HG03025 (cell line): Measurements from ENCODE around the gene RAD51AP2.
"Not testable (repeated sequence)": the region's sequence is repeated elsewhere in the genome, so short reads cannot be mapped to it uniquely, and the experiment has no call there.

Experiments used
- ATAC-seq: cut with Tn5 transposase; IDR thresholded peaks from one replicate; pipeline ENCODE4 v1.9.1; 2021; ENCODE audit warnings: mild to moderate bottlenecking, moderate library complexity; ENCODE audit not compliant: unreplicated experiment, low FRiP score

The RAD51AP2 gene

GRCh38 chr2:17518212-17519154 is at the start of gene RAD51AP2:
Gene RAD51AP2, minus strand, starts transcription at chr2:17518440. Its CDS starts 25 bp downstream, at chr2:17518415.
- ATAC-seq, result peak; percentile 93

DNA sequence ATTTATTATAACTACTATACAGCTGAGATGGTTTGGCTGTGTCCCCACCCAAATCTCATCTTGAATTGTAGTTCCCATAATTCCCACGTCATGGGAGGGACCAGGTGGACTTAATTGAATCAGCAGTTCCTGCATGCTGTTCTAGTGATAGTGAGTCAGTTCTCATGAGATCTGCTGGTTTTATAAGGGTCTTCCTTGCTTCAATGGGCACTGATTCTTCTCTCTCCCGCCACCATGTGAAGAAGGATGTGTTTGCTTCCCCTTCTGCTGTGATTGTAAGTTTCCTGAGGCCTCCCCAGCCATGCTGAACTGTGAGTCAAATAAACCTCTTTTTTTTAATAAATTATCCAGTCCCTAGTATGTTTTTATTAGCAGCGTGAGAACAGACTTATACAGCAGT is 47.5 kb upstream of the RAD51AP2 start:
- ATAC-seq, result not testable (repeated sequence)

DNA sequence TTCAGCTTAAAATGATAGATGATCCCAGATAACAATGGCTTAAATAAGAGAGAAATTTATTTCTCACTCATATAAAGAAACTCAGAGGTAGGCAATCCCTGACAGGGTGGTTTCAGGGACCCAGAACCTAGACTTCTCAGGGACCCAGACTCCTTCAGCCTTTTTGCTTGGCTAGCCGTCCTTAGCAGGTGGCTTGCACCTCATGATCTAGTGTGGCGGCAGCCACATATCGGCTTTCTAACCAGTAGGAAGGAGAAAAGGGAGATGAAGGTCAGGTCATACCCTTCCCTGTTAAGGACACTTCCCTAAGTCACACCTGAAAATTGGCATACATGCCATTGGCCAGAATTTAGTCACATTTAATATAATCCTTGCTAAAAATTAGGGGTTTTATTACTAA is 40.6 kb upstream of the RAD51AP2 start:
- ATAC-seq, result no peak

DNA sequence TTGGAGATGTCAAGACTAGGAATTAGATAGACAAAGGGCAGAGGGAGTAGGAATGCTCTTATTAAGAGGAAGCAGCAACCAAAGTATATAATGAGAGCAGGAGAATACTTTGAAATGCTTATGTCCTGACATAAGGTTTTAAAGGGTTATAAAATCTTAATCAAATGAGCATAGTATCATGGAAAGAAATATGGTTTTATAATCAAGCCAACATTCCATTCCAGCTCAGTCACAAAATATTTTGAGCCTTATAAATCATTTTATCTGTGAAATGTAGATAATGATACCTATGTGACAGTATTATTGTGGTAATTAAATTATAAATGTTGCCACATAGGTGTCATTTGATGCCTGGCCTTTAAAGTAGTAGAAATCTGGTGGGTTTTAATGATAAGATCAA is 39.8 kb upstream of the RAD51AP2 start:
- no peak for ATAC-seq

- no peak for ATAC-seq
Measured at GRCh38 chr2:17557596-17557995, 39.4 kb upstream of the RAD51AP2 start.

GRCh38 chr2:17555150-17555549 is 36.9 kb upstream of the RAD51AP2 start:
- no peak for ATAC-seq

GRCh38 chr2:17550907-17551306 is 32.7 kb upstream of the RAD51AP2 start:
- no peak for ATAC-seq

DNA sequence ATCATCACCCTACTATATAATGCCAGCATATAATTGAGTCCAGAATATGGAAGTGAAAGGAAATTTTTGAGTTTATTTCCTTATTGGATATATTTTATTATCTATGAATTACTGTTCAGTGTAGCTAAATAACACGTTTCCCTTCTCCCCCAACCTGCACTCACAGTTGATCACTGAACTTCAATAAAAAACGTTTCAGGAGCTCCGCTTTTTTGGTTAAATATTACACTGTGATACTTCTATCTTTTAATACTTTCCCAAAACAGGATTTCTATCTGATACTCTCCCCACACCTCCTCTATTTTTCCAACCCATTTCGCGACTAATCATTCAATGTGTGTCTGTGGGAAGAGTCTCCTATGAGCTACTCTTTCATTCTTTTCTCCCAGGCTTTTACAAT is 29.5 kb upstream of the RAD51AP2 start:
- ATAC-seq, result no peak

DNA sequence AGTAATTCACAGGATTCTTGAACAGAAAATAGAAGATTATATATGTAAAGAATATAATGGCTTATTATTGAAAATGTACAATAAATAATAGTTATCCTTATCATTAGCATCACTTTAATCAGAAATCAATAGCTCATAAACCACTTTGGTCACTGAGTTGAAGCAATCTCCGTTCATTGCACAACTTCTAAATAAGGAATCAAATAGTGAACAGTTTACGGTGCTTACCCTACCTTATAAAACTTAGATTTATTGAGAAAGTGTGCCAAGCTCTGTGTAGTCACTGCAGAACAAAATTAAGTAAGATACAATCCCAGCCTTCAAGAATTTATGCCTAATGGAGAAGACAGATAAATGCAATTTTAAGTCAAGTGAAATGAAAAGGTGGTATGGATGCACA is 29.0 kb upstream of the RAD51AP2 start:
- ATAC-seq, result no peak

- no peak for ATAC-seq
Measured at GRCh38 chr2:17545680-17546613, 27.7 kb upstream of the RAD51AP2 start.

GRCh38 chr2:17544256-17544655 is 26.0 kb upstream of the RAD51AP2 start:
- no peak for ATAC-seq

DNA sequence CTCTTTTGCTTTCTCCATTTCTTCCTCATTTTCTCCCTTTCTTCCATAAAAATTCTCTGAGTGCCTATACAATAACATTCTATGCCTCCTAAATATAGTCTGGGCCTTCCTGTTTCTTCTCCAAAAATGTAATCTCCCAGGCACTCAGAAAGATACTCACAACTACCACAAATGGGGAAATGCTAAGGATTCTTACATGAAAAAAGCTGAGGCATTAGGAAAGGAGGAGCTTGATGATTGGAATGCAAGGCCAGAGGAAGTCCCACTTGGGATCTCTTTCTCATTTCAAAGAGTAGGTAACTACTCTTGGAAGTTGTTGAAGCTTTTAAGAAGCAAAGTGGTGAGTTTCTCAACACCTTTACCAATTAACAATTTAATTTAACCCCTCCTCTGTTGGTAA is 25.6 kb upstream of the RAD51AP2 start:
- ATAC-seq, result no peak

DNA sequence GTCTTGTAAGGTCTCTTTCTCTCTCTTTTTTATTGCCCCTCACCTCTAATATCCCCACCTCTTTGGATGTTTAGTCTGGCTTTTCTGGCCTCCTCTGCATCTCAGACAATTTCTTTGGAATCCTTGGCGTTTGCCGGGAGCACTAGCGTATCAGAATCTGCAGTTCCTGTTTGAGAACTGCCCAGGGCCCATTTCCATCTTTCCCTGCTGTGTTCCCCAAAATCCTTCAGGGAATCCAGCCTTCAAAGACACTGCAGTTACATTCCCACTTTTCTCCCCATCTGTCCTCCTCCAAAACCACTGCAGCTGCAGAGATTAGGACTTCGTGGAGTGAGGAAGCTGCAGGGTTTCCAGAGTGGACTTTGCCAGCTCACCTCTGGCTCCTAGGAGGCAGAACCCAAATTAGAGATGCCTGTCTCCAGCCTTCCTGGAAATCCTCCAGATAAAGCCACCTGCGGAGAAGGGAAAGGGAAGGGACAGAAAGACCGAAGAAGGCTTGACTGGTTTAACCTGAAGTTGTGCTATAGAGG is 25.0 kb upstream of the RAD51AP2 start:
- no peak for ATAC-seq

- ATAC-seq, result no peak
Measured at GRCh38 chr2:17542471-17542870, 24.2 kb upstream of the RAD51AP2 start.

- ATAC-seq, result no peak
Measured at GRCh38 chr2:17541531-17541950, 23.3 kb upstream of the RAD51AP2 start.

DNA sequence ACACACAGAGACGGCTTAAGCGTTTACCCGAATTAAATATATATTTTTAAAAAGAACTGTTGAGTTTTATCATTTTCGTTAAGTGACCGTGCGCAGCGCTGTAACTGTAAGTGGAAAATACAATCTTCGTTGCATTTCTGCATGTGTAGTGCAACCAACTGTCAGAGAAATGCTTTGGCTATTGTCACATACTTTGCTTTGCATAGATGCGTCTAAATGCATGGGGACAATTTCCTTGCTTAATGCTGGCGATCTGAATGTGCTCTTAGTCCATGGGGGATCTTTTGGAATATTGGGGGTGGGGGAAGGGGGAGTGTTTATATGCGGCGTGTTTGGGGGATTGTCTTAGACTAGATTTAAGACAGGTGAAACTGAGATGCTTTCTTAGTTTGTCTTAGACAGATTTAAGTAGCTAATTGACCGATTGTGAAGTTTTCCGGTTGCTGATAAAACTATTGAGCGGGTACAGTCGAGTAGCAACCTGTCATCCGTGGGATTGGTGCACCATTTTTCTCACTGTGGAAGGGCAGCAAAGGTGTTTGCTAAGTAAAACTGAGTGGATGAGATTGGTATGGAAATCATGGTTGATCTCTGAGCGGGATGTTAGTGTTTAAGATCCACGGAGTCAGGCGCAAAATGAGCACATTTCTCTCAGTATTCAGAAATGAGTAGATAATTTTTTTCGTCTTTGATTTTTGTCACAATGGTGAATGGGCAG is 22.7 kb upstream of the RAD51AP2 start:
- ATAC-seq, result no peak

DNA sequence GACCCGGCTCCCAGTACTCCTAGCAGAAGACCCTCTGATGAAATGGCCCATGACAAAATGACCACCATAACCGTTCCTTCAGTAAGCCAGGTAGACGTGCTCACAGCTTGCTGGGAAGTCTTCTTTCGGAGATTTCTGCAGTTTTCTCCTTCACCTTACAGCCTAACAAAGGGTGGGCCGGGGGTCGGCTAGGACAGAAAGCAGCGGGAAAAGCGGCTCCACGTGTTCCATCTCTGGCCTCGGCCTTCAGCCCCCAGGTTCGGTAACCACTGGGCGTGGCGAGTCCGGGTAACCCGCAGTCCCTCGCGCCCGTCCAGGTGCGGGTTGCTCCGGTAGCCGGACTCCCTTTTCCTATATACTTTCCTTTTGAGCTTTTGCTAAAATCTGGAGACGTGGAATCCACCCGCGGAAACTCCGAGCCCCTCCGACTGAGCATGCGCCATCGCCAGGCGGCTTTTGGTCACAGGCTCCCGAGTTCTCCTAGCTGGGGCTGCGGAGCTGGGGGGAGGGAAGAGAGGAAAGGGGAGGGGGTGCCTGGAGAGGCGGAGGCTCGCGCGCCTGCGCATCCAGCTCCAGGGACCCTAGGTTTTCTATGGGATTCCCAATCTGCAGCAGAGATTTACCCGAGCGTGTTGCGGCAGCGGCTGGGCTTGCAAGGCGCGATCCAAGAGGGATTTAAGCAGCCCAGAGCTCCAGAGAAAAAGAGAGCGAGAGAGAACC is 22.0 kb upstream of the RAD51AP2 start, which contains the start of gene VSNL1:
VSNL1 (plus strand) TSS at position 604 of the 720 bp plus-strand sequence. CDS start 51,379 bp downstream, outside the sequence.
- no peak for ATAC-seq

DNA sequence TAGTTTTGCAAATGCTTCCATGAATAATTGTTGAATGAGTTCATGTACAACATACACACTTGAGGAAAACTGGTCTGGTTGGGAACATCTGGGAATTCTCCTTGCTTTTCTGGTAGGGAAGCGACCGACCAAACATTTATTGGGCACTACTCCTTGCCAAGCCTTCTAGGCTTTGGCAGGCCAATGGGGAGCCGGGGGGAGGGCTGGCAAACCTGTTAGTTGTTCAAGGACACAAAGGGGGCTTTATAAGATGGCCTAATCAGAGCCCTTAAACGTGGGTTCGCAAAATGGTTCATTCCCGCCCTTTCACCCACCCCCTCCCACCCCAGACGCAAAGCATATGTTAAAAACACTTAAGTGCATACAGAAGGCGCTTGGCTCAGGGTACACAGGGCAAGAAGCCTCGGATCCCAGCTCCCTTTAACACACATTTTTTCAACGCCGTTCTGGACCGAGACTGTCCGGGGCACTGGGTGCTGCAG is 21.4 kb upstream of the RAD51AP2 start:
- no peak for ATAC-seq

DNA sequence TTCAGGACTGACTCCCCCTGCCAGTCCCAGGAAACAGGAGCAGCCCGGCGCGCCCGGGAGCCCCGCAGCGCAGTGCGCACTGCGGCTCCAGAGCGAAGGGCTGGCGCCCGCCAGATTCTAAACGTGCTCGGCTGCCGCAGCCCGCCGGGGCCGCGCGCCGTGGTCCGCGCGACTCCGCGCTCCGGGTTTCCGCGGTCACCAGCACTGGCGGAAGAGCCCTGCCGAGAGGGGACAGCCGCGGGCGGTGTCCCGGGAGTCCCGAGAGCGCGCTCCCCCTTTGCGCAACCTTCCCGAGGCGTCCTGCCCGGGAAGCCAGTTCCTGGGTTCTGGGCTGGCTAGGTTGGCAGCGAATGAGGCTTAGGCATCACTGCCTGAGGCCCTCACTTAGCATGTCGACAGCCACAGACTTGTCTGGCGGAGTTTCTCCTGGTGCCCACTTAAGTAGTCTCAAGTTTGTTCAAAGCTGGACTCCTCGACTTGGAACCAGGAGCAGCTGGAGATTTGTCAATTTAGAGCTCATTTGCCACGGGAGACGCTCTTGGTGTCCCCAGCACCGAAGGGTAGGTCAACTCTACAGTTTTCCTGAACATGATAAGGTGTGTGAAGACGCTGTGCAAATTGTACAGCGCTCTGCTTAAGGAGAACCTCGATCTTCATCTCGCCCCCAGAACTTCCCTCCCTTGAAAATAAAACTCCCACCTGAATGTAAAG is 20.8 kb upstream of the RAD51AP2 start:
- peak; percentile 49 for ATAC-seq
